HCT116 (cell line): ENCODE results near the gene ZNF653.
"Not testable (repeated sequence)": the region's sequence is repeated elsewhere in the genome, so short reads cannot be mapped to it uniquely, and the experiment has no call there.

Source experiments
- EZH2phosphoT487 ChIP-seq: fragments of 200-600 bp; IDR thresholded peaks from 2 replicates; pipeline ENCODE4 v1.6.1; 2018; ENCODE audit warnings: antibody characterized with exemption, borderline replicate concordance
- POLR2A ChIP-seq: IDR thresholded peaks from 2 replicates; pipeline ENCODE4 v1.7.0; 2011; ENCODE audit warnings: borderline replicate concordance; ENCODE audit not compliant: insufficient read depth, insufficient read length; ENCODE audit errors: extremely low read depth
- TF ChIP-seq, protein P1 (sequence below), 3 experiments: fragments of 200-600 bp in 1 of 3; sonication (generic) in 1 of 3; IDR thresholded peaks in 2 of 3; conservative IDR thresholded peaks in 1 of 3; 2 replicates each; pipeline ENCODE4 v1.5.1; 2012 to 2017; ENCODE audit warnings: low read depth in 2 of 3, low read length in 2 of 3, antibody characterized with exemption in 1 of 3, borderline replicate concordance in 1 of 3, control low read depth in 1 of 3, mild to moderate bottlenecking in 1 of 3, mixed read lengths in 1 of 3, mixed run types in 1 of 3, moderate library complexity in 1 of 3; ENCODE audit not compliant: insufficient read depth in 1 of 3
- TF ChIP-seq, protein P2 (sequence below): IDR thresholded peaks from 2 replicates; pipeline ENCODE4 v1.6.1; 2012; ENCODE audit warnings: low read depth

- TF ChIP-seq, protein P1, sequence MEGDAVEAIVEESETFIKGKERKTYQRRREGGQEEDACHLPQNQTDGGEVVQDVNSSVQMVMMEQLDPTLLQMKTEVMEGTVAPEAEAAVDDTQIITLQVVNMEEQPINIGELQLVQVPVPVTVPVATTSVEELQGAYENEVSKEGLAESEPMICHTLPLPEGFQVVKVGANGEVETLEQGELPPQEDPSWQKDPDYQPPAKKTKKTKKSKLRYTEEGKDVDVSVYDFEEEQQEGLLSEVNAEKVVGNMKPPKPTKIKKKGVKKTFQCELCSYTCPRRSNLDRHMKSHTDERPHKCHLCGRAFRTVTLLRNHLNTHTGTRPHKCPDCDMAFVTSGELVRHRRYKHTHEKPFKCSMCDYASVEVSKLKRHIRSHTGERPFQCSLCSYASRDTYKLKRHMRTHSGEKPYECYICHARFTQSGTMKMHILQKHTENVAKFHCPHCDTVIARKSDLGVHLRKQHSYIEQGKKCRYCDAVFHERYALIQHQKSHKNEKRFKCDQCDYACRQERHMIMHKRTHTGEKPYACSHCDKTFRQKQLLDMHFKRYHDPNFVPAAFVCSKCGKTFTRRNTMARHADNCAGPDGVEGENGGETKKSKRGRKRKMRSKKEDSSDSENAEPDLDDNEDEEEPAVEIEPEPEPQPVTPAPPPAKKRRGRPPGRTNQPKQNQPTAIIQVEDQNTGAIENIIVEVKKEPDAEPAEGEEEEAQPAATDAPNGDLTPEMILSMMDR (IDR thresholded peaks at IDR 0.05 in 2 of 3, conservative IDR thresholded peaks at IDR 0.05 in 1 of 3; ENCODE audit: borderline replicate concordance in 1 of 3, insufficient read depth in 1 of 3, low read depth in 2 of 3, low read length in 2 of 3) = not testable (repeated sequence)
- not testable (repeated sequence) for TF ChIP-seq POLR2A, EZH2phosphoT487
- TF ChIP-seq, protein P2, sequence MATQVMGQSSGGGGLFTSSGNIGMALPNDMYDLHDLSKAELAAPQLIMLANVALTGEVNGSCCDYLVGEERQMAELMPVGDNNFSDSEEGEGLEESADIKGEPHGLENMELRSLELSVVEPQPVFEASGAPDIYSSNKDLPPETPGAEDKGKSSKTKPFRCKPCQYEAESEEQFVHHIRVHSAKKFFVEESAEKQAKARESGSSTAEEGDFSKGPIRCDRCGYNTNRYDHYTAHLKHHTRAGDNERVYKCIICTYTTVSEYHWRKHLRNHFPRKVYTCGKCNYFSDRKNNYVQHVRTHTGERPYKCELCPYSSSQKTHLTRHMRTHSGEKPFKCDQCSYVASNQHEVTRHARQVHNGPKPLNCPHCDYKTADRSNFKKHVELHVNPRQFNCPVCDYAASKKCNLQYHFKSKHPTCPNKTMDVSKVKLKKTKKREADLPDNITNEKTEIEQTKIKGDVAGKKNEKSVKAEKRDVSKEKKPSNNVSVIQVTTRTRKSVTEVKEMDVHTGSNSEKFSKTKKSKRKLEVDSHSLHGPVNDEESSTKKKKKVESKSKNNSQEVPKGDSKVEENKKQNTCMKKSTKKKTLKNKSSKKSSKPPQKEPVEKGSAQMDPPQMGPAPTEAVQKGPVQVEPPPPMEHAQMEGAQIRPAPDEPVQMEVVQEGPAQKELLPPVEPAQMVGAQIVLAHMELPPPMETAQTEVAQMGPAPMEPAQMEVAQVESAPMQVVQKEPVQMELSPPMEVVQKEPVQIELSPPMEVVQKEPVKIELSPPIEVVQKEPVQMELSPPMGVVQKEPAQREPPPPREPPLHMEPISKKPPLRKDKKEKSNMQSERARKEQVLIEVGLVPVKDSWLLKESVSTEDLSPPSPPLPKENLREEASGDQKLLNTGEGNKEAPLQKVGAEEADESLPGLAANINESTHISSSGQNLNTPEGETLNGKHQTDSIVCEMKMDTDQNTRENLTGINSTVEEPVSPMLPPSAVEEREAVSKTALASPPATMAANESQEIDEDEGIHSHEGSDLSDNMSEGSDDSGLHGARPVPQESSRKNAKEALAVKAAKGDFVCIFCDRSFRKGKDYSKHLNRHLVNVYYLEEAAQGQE = not testable (repeated sequence)
Measured at GRCh38 chr19:11475343-11475742, 30.3 kb downstream of the ZNF653 start.
